GM13977 (cell line): ENCODE measurements around the gene ARL15.

Experiments used
- DNase-seq: peaks from one replicate; pipeline ENCODE4 v3.0.0; 2012; ENCODE audit warnings: low spot score
- in situ Hi-C: fragments of 300-500 bp; cut with MboI; formaldehyde crosslinking; loops from one replicate; pipeline ENCODE4 v1.12.0; 2022; ENCODE audit warnings: low sequenced_read_pairs, low pct_unique_long_range_greater_than_20kb, mixed read lengths, inconsistent platforms; ENCODE audit not compliant: unreplicated experiment
- TF ChIP-seq, protein P1 (sequence below): IDR thresholded peaks from 2 replicates; pipeline ENCODE4 v1.5.1; 2012; ENCODE audit warnings: mild to moderate bottlenecking, control low read depth; ENCODE audit not compliant: insufficient read depth; ENCODE audit errors: extremely low read depth, missing control alignments

Gene ARL15

DNA sequence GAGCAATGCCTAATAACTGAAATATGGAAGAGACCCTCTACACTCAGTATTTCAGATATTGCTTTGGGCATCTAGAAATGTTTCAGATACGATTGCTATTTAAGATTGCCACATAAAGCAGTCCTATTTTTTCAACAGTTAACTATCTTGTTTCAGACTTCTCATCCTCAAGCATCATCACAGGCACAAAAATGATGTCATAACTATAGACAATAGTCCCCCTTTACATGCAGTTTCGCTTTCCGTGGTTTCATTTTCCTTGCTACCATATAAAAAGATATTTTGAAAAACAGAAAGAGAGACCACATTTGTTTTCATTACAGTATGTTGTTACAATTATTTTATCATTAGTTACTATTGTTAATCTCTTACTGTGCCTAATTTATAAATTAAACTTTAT lies 402.5 kb downstream of the ARL15 start:
- no peak for DNase-seq
- in situ Hi-C loops: no loop called here
- TF ChIP-seq, protein P1, sequence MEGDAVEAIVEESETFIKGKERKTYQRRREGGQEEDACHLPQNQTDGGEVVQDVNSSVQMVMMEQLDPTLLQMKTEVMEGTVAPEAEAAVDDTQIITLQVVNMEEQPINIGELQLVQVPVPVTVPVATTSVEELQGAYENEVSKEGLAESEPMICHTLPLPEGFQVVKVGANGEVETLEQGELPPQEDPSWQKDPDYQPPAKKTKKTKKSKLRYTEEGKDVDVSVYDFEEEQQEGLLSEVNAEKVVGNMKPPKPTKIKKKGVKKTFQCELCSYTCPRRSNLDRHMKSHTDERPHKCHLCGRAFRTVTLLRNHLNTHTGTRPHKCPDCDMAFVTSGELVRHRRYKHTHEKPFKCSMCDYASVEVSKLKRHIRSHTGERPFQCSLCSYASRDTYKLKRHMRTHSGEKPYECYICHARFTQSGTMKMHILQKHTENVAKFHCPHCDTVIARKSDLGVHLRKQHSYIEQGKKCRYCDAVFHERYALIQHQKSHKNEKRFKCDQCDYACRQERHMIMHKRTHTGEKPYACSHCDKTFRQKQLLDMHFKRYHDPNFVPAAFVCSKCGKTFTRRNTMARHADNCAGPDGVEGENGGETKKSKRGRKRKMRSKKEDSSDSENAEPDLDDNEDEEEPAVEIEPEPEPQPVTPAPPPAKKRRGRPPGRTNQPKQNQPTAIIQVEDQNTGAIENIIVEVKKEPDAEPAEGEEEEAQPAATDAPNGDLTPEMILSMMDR: no peak

- TF ChIP-seq, protein P1: no peak
- in situ Hi-C loops: no loop called here
- no peak for DNase-seq
These were observed 403.6 kb downstream of the ARL15 start for GRCh38 chr5:53906736-53907135.

DNA sequence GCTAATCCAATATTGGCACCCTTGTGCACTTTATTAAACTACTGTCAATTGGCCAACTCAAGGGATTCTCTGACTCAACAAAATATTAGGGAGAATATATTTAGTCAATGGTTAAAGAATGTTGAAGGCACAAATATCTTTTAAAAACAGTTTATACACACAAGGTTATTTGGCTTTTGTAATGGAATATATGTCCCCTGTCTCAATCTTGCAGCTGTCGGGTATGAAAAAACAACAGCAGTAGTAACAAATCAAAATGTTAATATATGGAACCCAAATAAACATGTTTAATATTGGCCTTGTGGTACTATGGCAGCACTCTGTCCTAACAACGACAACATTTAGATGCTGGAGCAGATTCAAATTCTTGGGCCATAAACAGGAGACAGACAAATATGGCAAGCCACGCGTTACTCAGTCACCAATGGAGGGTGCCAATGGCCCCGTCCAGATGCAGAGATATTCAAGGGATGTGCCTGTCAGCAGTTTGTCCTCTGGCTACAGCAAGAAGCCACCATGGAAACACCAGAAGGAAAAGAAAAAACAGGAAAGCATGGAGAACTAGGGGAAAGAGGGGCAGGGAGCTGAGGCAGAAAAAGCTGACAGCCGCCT lies 408.0 kb downstream of the ARL15 start:
- in situ Hi-C loops: no loop called here
- DNase-seq: no peak
- TF ChIP-seq, protein P1: no peak

- TF ChIP-seq, protein P1: no peak
- in situ Hi-C loops: no loop called here
- DNase-seq: no peak
These were observed 409.7 kb downstream of the ARL15 start for GRCh38 chr5:53900677-53901076.

DNA sequence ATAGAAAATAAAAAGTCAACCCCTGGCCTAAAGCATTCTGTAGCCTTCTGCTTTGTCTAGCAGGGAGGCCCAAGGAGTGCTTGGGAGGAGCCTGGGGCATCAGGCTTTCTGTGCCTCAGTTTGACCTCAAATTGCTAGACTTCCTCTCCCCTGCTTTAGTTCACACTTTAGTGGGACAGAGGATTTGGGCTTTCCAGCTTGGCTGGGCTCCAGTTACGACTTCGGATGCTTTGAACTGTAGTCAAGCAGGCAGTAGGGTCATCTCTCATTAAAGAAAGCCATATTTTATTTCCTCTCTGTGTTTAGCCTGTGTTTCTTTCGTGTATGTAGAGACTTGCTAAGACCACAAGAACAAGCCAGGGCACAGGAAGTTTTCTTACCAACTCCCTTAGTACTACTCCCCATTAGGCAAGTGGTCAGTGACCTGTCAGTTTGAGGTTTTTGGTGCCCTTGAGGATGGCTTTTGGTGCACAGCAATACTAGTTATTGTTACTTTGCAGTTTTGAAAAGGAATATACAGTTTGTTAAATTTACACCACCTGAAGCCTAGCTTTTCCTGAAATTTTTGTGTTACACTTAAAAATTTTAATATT lies 415.2 kb downstream of the ARL15 start:
- TF ChIP-seq, protein P1: no peak
- no peak for DNase-seq
- in situ Hi-C loops: no loop called here

DNA sequence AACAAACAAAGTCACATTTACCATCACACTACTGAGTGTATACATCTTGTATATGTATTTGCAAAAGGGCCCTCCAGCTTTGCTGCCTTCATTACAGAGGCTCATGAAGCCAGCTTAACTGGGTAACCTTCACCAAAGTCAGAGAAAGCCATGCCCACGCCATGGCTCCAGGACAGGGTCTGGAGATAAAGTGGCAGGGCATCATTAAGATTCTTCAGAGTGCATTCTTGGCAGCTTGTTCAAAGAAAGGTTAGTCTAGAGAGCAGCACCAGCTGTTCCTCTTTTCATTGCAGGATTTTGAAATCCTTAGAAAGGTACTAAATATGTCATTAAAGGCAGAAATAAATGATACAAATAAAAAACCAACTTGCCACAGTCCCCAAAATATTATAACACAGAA lies 416.7 kb downstream of the ARL15 start:
- in situ Hi-C loops: no loop called here
- TF ChIP-seq, protein P1: no peak
- no peak for DNase-seq

DNA sequence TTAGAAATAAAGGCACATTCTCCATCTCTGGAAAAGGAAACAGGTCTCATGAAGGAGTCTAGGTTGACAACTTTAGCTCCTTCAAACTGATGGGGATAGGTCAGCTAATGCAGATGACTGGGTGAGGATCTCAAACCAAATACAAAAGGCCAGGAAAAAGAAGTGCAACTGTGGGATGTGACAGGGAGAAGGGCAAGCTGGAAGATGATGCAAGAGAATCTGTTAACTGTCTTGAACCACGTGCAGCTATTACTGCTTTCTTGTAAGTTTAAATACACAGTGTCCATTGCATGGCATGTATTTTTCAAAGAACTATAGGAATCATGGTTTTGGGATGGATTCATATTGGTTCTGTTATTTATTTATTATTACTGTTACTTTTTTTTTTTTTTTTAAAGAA lies 418.1 kb downstream of the ARL15 start:
- no peak for DNase-seq
- TF ChIP-seq, protein P1: no peak
- in situ Hi-C loops: no loop called here
